Amygdala (tissue), 56 donors: Measurements from ENCODE around the gene TTC21A.
"Not testable (repeated sequence)": the region's sequence is repeated elsewhere in the genome, so short reads cannot be mapped to it uniquely, and the experiment has no call there.

Experiments used
- DNase-seq, 56 donors: peaks; one replicate each; lab custom pipeline; 2025; lab: John Stamatoyannopoulos, UW

The TTC21A gene

GRCh38 chr3:39107388-39108199 lies at the start of gene TTC21A, which contains the start of gene GORASP1:
TTC21A (plus strand) TSS chr3:39107680; CDS start chr3:39107838, 158 bp downstream.
GORASP1 (minus strand) TSS chr3:39107627; CDS start chr3:39107541, 86 bp downstream.
- DNase-seq, result peak; percentile 49 to 95 (median 85)

GRCh38 chr3:39061228-39061627 lies 46.3 kb upstream of the TTC21A start:
- DNase-seq, result not testable (repeated sequence)

DNA sequence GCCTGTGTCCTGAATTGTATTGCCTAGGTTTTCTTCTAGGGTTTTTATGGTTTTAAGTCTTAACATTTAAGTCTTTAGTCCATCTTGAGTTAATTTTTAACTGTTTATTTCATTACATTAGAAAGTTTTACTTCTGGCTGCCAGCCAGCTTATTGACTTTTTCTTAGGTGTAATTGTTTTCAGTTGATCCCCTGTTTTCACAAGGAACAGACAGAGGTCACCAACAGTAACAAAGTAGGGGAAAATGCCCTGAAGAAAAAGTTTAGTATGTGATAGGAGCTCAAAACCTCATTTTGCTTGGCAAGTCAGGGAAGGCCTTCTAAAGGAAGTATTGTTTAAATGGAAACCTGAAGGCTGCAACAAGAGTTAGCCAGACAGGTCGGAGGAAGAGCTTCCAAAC lies 45.3 kb upstream of the TTC21A start:
- DNase-seq, result no peak

DNA sequence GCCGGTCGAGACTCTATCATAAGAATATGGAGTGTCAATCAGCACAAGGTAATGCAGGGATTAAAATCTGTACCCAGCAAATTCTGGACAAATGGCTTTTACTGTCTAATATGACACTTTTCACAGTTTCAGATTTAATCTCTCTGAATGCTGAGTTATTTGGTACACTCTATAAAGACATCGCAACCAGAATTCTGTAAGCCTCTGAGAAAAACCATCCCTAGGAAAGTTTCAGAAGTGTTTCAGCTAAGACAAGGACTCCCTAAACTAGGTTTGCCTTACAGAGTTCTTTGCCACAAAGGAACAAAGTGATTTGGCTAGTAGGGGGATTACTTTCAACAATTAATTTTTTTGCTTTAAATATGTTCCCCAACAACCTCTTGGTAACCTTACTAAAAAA lies 44.3 kb upstream of the TTC21A start:
- no peak for DNase-seq

DNA sequence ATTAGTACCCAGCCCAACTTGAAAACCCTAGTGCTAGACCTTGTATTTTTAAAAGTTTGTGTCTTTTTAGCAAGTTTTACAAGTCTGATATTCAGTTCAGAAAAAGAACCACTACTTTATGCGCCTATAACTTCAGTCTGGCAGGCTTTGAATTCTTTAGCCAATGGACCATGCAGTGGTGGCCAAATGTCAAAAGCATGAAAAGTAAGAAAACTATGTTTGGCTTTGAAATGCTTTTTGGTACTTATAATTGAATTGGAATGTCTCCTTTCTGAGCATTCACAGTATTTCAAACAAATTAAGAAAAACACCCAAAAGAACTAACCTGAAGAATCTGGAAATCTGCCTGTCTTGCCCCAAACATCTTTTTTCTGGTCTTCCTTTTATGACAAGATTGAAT lies 42.8 kb upstream of the TTC21A start:
- no peak for DNase-seq

DNA sequence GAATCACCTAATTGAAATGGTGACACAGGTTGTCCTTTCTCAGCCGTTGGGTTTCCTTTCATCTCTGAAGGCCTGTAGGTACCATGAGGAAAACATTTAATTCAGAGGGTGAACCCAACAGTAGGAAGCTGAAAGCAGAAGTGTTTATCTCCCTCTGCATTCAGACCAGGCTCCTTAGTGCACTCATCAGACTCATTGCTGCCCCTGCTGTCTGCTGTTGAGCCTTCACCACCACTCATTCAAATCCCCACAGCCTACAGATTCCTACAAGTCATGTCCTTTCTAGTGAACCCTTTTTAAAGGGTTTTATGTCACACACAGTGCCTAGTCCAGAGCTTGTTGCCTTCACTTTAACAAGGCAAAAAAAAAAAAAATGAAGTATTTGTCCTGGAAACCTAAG lies 42.3 kb upstream of the TTC21A start:
- DNase-seq, result peak in 10 of 56 donors; percentile 1 to 17 (median 7)

DNA sequence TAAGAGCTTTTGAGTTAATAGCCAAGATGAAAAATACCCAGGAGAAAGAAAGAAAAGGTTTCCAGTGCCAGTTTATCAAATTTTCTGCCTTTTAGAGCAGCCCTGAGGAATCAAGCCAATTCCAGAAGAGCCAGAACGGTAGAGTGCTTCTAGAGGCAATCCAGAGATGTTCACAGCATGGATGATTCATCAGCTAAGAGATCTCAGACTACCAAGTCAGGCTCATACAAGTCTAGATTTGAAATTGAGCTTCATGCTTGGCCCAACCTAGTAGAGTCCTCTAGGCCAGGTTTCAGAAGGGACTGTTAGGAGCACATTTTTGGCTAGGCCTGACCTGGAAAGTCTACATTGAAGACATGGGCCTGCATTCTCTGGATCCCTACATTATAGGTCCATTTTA lies 40.2 kb upstream of the TTC21A start:
- DNase-seq, result no peak

- no peak for DNase-seq
Measured at GRCh38 chr3:39068556-39068955, 38.9 kb upstream of the TTC21A start.

- no peak for DNase-seq
Measured at GRCh38 chr3:39075910-39076309, 31.6 kb upstream of the TTC21A start.

DNA sequence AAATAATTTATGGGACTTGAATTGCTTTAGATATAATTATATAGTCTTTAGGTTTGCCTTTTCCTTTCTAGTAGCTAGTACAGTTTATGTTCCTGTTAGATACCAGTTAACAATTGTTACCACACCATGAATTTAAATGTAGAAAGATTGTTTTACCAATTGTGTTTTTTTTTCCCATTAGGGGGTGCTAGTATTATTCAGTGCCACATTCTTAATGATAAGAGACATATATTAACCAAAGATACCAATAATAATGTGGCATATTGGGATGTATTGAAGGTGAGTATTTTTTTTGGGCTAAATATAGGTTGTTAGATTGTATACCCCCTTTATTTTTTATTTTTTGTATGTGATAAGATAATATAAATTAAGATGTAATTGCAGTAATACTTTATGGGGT lies 27.9 kb upstream of the TTC21A start:
- DNase-seq, result no peak

GRCh38 chr3:39080026-39080425 lies 27.5 kb upstream of the TTC21A start:
- DNase-seq, result no peak

DNA sequence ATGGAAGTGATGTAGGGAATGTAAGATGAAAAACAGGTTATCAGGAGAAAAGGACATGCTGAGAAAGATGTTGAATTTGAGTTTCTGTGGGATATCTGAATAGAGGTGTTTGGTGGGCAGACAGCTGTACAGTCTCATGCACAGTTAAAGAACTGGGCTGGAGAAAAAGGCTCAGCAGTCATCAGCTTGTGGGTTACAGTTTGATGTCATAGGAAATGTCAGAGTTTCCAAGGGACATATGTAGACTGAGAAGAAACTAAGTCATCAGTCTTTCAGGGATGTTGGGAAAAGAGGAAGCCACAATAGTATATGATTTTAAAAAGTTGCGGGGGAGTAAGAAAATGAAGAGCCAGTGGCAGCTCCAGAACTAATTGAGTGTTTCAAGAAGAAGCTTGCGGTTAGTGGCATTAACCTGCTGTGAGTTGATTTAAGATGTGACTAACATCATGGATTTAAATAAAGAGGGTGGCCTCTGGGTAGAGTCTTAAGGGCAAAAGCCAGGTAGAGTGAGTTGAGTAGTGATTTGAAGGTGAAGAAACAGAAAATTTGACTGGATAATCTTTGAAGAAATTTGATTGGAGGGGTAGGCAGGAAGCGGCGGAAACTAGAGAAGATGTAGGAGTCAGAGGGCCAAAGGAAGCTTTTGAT lies 24.7 kb upstream of the TTC21A start:
- DNase-seq, result no peak

GRCh38 chr3:39086144-39086543 lies 21.3 kb upstream of the TTC21A start:
- DNase-seq, result no peak

DNA sequence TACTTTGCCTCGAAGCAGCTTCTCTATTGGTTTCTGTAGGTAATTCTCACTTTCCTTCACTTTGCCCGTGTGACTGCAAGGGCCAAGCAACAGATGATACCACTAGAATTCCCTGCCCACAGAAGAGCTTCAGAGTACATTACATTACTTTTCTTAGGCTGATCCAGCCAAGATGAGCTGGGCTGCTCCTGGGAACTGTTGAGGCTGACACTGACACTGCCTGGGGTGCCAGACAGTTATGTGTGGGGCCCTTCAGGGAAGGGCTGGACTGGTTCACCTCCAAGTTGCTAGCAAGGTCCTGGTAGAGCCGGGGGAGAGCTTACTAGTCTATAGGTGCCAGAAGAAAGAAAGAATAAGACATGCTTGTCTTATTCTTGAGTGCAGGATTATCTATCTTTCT lies 19.0 kb upstream of the TTC21A start:
- DNase-seq, result no peak

GRCh38 chr3:39088889-39089288 lies 18.6 kb upstream of the TTC21A start:
- no peak for DNase-seq

DNA sequence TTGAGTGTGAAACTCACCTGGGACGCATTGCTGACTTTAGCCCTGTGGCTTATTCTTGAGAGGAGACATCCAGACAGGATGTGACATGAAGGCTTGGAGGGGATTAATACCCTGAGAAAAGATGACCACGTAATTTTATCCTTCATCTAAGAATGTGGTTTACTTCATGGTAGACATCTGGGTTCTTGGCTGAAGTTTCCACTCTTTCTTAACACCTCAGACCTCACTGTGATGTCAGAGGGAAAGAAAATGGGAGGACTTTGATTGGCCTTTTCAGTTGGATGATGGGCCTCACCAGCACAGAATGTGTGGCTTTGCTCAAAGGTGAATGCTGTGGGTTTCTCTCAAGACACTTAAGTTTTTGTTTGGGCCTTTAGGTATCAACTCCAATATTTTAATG lies 16.6 kb upstream of the TTC21A start:
- no peak for DNase-seq

GRCh38 chr3:39094851-39095677 lies 12.4 kb upstream of the TTC21A start:
- DNase-seq, result no peak

DNA sequence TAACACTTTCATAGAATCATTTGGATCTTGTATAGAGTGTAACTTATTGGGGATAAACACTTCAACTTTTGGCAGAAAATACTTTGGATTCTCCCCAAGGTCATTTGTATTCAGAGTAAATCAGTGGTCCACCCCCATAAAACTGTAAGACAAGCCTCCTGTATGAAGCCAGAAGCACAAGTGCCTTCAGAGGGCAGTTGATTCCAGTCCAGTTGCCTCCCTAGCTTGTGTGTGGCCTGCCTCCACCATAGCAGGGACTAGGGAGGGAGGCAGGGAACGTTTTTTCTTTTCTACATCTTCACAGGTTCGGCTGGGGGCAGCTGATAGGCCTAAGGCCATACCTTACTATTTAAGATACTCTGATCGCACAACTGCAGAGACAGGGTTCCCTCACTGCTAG lies 11.7 kb upstream of the TTC21A start:
- no peak for DNase-seq

DNA sequence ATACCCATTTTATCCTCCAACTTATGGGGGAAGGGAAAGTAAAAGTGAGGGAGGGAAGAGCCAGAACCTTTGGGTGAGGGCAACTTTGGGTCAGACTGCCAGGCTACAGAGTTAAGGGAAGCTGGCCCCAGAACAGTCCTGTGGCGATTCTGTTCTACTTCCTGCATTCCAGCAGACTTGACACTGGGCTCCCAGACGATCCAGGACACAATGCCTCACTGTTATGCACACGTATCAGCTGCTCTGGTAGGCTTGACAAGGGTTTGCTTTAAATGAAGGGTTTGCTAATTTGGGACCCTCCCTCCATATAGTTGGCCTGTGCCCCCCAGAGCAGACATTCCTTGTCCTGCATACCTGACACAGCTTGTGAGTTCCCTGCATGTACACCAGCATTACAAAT lies 10.7 kb upstream of the TTC21A start:
- DNase-seq, result peak in 16 of 56 donors; percentile 12 to 64 (median 24)

GRCh38 chr3:39097716-39098472 lies 9.6 kb upstream of the TTC21A start:
- no peak for DNase-seq
